Osteocyte (in vitro differentiated cells): ENCODE measurements around the gene ZBP1. TPM values are rescaled to one million over a fixed set of nuclear protein-coding genes. Genes with fewer than 3 reads are reported as not detected.

ENCODE experiments used
- DNase-seq: peaks from one replicate; pipeline ENCODE4 v3.0.0; 2021; ENCODE audit warnings: mixed read lengths; ENCODE audit not compliant: unreplicated experiment; ENCODE audit errors: extremely low spot score
- H3K27ac Mint-ChIP-seq: one replicate; pipeline ENCODE4 v1.8.0; 2021; ENCODE audit warnings: mild to moderate bottlenecking, mixed read lengths; ENCODE audit not compliant: unreplicated experiment
- H3K27me3 Mint-ChIP-seq: one replicate; pipeline ENCODE4 v1.8.0; 2021; ENCODE audit warnings: mixed read lengths; ENCODE audit not compliant: unreplicated experiment
- H3K36me3 Mint-ChIP-seq: one replicate; pipeline ENCODE4 v1.8.0; 2021; ENCODE audit warnings: mixed read lengths; ENCODE audit not compliant: unreplicated experiment
- H3K4me1 Mint-ChIP-seq: one replicate; pipeline ENCODE4 v1.8.0; 2021; ENCODE audit warnings: mixed read lengths; ENCODE audit not compliant: unreplicated experiment
- H3K4me3 Mint-ChIP-seq: one replicate; pipeline ENCODE4 v1.8.0; 2021; ENCODE audit warnings: mild to moderate bottlenecking, moderate library complexity, mixed read lengths; ENCODE audit not compliant: unreplicated experiment
- H3K9me3 Mint-ChIP-seq: one replicate; pipeline ENCODE4 v1.8.0; 2021; ENCODE audit warnings: mixed read lengths; ENCODE audit not compliant: unreplicated experiment
- total RNA-seq: library from RNA; stranded (reverse); gene quantifications from 2 replicates; pipeline ENCODE4 v1.2.1, GENCODE V29; 2021
- TF ChIP-seq, protein P1 (sequence below): fragments of 200-600 bp; sonication (generic); IDR thresholded peaks from 2 replicates; pipeline ENCODE4 v1.5.0; 2021; ENCODE audit warnings: antibody characterized with exemption, mild to moderate bottlenecking, moderate library complexity

ZBP1 gene
- total RNA-seq, 1 donor from 2014 or later, result not detected

- H3K4me3 Mint-ChIP-seq, result no peak overlapping the region
- no peak for DNase-seq
- H3K27ac Mint-ChIP-seq, result no peak overlapping the region
- H3K36me3 Mint-ChIP-seq, result no peaks in the 10 kb centered on the region
- H3K9me3 Mint-ChIP-seq, result no peaks in the 10 kb centered on the region
- peaks cover 7% of the 10 kb centered on the region for H3K27me3 Mint-ChIP-seq
- TF ChIP-seq, protein P1, sequence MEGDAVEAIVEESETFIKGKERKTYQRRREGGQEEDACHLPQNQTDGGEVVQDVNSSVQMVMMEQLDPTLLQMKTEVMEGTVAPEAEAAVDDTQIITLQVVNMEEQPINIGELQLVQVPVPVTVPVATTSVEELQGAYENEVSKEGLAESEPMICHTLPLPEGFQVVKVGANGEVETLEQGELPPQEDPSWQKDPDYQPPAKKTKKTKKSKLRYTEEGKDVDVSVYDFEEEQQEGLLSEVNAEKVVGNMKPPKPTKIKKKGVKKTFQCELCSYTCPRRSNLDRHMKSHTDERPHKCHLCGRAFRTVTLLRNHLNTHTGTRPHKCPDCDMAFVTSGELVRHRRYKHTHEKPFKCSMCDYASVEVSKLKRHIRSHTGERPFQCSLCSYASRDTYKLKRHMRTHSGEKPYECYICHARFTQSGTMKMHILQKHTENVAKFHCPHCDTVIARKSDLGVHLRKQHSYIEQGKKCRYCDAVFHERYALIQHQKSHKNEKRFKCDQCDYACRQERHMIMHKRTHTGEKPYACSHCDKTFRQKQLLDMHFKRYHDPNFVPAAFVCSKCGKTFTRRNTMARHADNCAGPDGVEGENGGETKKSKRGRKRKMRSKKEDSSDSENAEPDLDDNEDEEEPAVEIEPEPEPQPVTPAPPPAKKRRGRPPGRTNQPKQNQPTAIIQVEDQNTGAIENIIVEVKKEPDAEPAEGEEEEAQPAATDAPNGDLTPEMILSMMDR, result no peak
- H3K4me1 Mint-ChIP-seq, result peaks cover 4% of the 10 kb centered on the region
Observed at GRCh38 chr20:57601211-57601570, 19.0 kb downstream of the ZBP1 start.

DNA sequence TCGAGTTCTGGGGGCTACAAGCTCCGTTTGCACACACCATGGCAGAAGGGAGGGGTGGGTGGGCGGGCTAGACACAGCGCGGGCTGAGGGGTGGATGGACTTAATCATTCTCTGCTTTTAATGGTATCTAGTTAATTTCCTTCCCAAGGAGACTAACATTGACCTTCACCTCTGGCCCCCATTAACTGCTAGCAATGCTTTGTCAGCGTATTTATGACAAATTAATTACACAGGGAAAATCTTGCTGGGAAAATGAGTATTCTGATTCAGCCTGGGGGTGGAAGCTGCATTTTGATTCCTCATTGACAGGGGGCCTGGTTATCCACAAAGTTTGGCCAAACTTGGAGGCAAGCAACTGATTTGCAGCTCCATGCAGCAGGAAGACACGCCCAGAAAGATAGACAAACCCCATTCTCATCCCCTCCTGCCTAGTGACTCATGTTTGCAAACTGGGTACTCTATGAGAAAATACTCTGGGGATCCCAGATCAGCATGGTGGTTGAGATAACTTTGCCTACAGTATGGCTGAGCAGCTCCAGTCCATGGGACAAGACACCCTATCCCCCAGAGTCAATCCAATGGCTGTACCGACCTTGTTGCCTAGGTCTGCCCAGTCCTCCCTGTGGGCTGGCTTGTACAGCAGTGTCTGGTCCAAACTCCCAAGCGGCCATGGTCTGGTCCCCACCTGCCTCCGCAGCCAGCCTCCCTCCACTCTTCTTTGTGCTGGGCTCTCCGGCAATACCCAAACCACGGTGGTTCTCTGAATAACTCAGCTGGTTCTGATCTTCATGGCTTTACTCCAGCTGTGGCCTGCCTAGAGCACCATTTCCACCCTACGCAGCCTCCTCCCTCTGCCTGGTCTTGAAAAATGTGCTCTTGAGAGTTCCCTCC lies 19.7 kb downstream of the ZBP1 start:
- Mint-ChIP-seq H3K4me3 (no peak overlapping the region), H3K4me1 (peaks cover 4% of the 10 kb centered on the region), H3K27me3 (peaks cover 3% of the 10 kb centered on the region), H3K9me3 (no peaks in the 10 kb centered on the region), H3K36me3 (no peaks in the 10 kb centered on the region), H3K27ac (no peak overlapping the region)
- DNase-seq, result no peak
- TF ChIP-seq, protein P1, result no peak

- Mint-ChIP-seq H3K4me3 (no peak overlapping the region), H3K36me3 (no peaks in the 10 kb centered on the region), H3K27ac (no peak overlapping the region), H3K9me3 (no peaks in the 10 kb centered on the region), H3K27me3 (peaks cover 3% of the 10 kb centered on the region), H3K4me1 (peaks cover 10% of the 10 kb centered on the region)
- TF ChIP-seq, protein P1, result no peak
- DNase-seq, result no peak
Observed at GRCh38 chr20:57598491-57598890, 21.7 kb downstream of the ZBP1 start.

DNA sequence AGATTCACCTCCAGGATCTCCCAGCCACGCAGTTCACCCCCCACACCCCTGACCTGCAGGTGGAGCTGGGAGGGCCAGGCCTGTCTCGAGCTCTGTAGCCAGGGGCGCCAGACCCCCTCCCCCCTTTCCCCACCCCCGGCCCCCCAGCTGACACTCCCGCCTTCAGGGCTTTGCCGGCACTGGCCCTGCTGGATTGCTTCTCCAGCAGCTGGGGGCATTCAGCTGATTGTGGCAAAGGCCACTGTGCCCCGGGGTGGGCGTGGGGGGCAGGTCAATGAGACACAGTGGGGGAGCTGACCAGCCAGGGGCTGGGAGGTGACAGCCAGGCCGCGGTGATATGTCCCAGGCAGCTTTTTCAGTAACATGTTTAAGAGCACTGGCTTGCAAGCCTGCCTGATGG lies 22.2 kb downstream of the ZBP1 start:
- no peak overlapping the region for H3K27ac Mint-ChIP-seq
- H3K36me3 Mint-ChIP-seq, result no peaks in the 10 kb centered on the region
- TF ChIP-seq, protein P1, result no peak
- H3K4me3 Mint-ChIP-seq, result no peak overlapping the region
- no peaks in the 10 kb centered on the region for H3K9me3 Mint-ChIP-seq
- DNase-seq, result no peak
- H3K27me3 Mint-ChIP-seq, result peaks cover 3% of the 10 kb centered on the region
- peaks cover 10% of the 10 kb centered on the region for H3K4me1 Mint-ChIP-seq

DNA sequence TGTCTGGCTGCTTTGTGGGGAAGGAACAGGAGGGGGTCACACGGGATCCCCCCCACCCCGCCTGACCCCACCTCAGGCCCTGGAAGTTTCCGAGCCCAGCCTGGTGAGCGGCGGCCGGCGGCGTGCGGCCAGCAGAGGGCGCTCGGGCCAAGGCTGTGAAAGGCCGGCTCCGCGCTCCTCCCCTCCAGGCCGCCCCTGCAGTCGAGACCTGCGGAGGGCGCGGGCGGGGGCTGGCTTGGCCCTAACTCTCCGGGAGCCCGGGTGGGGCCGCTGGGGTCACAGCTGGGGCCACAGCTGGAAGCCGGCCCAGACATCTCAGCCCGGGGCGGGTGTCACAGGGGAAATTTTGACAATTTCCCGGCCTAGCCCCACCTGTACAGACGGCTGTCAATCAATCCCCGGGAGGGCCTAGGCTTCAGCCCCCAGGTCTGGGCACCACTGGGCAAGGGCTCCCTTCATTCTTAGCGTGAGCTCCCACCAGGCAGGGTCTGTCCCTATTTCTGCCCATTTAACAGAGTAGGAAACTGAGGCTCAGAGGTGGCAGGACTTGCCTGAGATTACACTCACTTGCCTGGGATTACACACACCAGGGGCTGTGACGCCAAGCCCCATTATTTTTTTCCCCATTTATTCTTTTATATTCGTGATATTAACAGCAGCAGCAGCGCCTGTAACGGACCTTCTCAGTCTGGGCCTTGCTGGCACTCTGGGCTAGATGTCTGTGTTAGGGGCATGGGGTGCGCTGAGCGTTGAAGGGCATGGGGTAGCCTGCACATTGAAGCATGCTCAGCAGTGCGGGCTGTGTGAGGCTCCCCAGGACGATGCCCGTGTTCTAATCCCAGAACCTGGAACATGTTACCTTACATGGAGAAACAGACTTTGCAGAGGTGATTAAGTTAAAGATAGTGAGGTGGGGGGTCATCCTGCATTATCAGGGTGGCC lies 23.0 kb downstream of the ZBP1 start:
- peak; percentile 91 for DNase-seq
- Mint-ChIP-seq H3K9me3 (no peaks in the 10 kb centered on the region), H3K27me3 (peaks cover 3% of the 10 kb centered on the region), H3K36me3 (no peaks in the 10 kb centered on the region), H3K27ac (no peak overlapping the region), H3K4me1 (peaks cover 10% of the 10 kb centered on the region), H3K4me3 (no peak overlapping the region)
- TF ChIP-seq, protein P1, result peak; percentile 99
